AG04450 (cell line): ENCODE results near the gene ADGRA1. TPM values are rescaled to one million over a fixed set of nuclear protein-coding genes. Genes with fewer than 3 reads are reported as not detected.

Source experiments
- CTCF ChIA-PET: fragments of 300-600, 350-600 bp; formaldehyde crosslinking; extraction: SDS; loops from one replicate; lab custom pipeline; 2022; ENCODE audit warnings: antibody characterized with exemption, inconsistent platforms; lab: Charles Lee
- POLR2A ChIA-PET: fragments of 350-600 bp; formaldehyde crosslinking; extraction: SDS; loops from one replicate; lab custom pipeline; 2021; ENCODE audit warnings: antibody characterized with exemption, inconsistent platforms; lab: Yijun Ruan, JAX
- DNase-seq: peaks from one replicate; pipeline ENCODE4 v3.0.0-alpha.2; 2011; ENCODE audit warnings: low read depth, low spot score
- H3K27ac ChIP-seq: one replicate; pipeline ENCODE4 v1.5.1; 2012; ENCODE audit warnings: low read depth, low read length, control low read depth
- H3K27me3 ChIP-seq: one replicate; pipeline ENCODE4 v1.6.0; 2012; ENCODE audit warnings: low read length; ENCODE audit not compliant: control insufficient read depth, insufficient read depth
- H3K4me3 ChIP-seq: 2 replicates; pipeline ENCODE4 v1.5.1; 2011; ENCODE audit warnings: mild to moderate bottlenecking, low read depth, low read length, control low read depth
- H3K9me3 ChIP-seq: 2 replicates; pipeline ENCODE4 v1.5.1; 2012; ENCODE audit warnings: low read length; ENCODE audit not compliant: control insufficient read depth, insufficient read depth
- polyA plus RNA-seq: library from polyadenylated mRNA; depleted of rRNA; stranded (reverse); fragments of >200 nt; gene quantifications from 2 replicates; pipeline ENCODE4 v1.2.3, GENCODE V29; 2011
- TF ChIP-seq, protein P1 (sequence below): IDR thresholded peaks from 2 replicates; pipeline ENCODE4 v1.5.1; 2011; ENCODE audit warnings: low read depth, low read length, control low read depth, inconsistent platforms

ADGRA1 gene
- polyA plus RNA-seq, 1 experiment: not detected

DNA sequence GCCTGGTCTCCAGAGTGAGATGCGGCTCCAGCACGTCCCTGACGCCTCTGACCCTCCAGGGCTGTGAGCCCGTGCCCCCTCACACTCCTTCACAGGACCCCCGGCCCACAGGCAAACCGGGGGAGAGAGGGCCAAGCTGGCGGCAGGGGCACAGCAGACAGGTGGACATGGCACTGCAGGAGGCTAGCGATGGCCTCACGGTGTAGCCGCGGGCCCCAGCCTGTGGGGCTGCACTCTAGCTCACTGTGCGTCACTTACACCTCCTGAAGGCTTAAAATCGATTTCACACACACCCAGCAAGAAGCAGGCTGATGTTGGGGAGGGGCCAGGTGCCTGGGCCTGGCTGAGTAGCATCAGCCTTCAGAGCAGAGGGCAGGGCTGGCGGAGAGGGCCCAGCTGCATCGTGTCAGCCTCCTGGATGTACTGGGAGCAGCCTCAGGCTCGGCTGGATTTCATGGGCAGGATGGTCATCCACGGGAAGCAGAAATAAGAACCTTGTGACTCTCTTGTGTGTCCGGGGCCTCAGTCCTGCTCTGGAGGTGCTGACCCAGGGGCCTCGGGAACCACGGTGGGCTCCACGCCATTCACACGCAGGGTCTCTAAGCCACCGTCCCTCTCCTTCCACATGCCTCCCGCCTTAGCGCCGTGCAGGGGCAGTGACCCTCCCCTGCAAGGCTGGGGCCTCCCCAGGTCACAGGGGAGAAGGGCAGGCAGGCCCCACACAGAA is 52.9 kb downstream of the ADGRA1 start:
- no peak for DNase-seq
- CTCF ChIA-PET: no interaction called here

DNA sequence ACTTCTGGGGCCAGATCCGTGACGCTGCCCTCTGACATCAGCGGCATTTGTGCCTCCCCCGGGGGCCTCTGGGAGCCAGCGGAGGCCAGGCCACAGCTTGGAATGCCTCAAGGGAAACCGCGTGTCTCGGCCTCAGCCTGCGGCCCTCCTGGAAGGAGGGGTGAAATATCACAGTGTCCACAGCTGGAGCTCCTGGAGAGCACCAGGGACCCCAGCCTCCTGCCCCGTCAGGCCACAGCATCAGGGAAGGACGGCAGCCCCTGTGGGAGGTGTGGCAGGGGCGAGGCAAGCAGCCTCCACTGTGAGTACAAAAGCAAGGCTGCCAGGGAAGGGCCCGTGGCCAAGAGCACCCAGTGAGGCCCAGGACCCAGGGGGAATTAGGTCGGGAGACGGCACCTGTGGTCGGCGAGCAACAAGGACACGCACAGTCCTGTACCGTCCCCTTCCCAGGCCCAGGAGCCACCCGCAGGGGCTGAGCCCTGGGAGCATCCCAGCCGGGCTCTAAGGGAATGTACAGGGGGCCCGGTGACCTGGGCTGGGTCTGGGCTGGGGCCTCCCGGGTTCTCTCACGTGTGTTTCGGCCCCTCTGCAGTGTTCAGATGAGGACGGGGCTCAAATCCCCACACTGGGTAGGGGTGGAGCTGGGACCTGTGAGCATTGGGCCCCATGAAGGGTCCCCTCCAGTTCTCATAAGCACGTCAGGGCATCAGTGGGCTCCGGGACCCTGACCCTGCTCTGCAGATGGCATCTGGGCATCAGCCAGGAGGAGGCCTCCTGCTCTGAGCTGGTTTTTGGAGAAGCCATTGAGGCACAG is 53.6 kb downstream of the ADGRA1 start:
- TF ChIP-seq, protein P1, sequence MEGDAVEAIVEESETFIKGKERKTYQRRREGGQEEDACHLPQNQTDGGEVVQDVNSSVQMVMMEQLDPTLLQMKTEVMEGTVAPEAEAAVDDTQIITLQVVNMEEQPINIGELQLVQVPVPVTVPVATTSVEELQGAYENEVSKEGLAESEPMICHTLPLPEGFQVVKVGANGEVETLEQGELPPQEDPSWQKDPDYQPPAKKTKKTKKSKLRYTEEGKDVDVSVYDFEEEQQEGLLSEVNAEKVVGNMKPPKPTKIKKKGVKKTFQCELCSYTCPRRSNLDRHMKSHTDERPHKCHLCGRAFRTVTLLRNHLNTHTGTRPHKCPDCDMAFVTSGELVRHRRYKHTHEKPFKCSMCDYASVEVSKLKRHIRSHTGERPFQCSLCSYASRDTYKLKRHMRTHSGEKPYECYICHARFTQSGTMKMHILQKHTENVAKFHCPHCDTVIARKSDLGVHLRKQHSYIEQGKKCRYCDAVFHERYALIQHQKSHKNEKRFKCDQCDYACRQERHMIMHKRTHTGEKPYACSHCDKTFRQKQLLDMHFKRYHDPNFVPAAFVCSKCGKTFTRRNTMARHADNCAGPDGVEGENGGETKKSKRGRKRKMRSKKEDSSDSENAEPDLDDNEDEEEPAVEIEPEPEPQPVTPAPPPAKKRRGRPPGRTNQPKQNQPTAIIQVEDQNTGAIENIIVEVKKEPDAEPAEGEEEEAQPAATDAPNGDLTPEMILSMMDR: no peak
- ChIA-PET CTCF (no interaction called here), POLR2A (no interaction called here)
- Histone ChIP-seq H3K27me3 (no peaks in the 10 kb centered on the region), H3K4me3 (no peak overlapping the region), H3K9me3 (peaks cover 7% of the 10 kb centered on the region; the same call in 1 of the 2 replicates), H3K27ac (no peak overlapping the region)
- DNase-seq: no peak

More for the DNA sequence above, 52.9 kb downstream of the ADGRA1 start:
- H3K27me3 ChIP-seq: no peaks in the 10 kb centered on the region
- no peak overlapping the region for H3K27ac ChIP-seq
- POLR2A ChIA-PET: no interaction called here
- TF ChIP-seq, protein P1: no peak
- no peak overlapping the region for H3K4me3 ChIP-seq
- H3K9me3 ChIP-seq: peaks cover 7% of the 10 kb centered on the region; the same call in 1 of the 2 replicates

DNA sequence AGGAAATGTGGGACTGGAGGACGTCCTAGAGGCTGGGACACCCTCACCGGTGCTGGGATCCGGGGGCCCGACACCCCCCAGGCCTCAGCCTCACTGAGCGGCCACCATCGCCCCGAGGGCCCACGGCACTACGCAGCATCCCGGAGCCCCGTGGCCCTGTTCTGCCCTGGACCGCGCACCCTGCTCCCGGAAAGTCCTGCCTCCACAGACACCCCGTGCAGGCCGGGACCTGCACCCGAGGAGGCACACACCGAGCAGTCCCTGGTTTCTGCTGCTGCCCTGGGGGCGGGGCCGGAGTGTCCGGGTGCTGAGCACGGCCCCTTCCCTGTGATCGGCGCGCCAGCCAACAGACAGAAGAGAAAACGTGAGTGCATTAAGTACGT is 54.2 kb downstream of the ADGRA1 start:
- CTCF ChIA-PET: no interaction called here
- no peak for DNase-seq
- no peaks in the 10 kb centered on the region for H3K27me3 ChIP-seq

DNA sequence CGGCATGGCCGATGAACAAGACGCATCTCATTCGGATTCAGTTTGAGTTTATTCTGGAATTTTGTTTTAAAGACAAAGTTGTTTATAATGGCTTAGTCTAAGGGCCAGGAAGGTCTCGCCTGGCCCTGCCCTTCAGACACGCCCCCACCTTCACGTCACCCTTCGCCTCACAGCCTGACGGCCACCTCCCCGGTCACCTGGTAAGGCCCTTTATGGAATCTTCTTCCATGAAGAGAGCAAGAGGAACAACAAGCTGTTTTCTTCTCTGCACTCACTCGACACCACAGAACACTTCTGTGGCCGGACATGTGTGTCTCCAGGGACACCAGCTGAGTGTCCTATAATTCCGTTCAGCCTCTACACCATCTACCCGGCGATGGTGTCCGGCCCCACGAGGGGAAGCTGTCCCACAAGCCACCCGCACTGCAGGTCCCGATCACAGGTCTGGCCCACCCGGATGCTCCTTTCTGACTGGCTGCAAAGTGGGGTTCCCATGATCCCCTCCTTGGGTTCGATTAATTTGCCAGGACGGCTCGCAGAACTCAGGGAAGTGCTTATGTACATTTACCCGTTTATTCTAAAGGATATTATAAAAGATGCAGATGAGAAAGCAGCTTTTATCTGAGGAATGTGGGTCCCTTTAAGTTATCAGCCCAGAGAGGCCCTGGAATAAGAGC is 54.9 kb downstream of the ADGRA1 start:
- TF ChIP-seq, protein P1: no peak
- H3K27me3 ChIP-seq: no peaks in the 10 kb centered on the region
- peaks cover 4% of the 10 kb centered on the region; the same call in 1 of the 2 replicates for H3K9me3 ChIP-seq
- no peak for DNase-seq
- H3K27ac ChIP-seq: no peak overlapping the region
- no peak overlapping the region for H3K4me3 ChIP-seq
- POLR2A ChIA-PET: no interaction called here
- CTCF ChIA-PET: interaction anchor here (0.9 to 1.5 kb wide), 6 partner anchors 11 to 239 kb away, joined by 3 to 8 read pairs (median 4); no protein-coding TSS in a partner anchor

More for the DNA sequence above, 54.2 kb downstream of the ADGRA1 start:
- Histone ChIP-seq H3K27ac (no peak overlapping the region), H3K4me3 (no peak overlapping the region), H3K9me3 (peaks cover 7% of the 10 kb centered on the region; the same call in 1 of the 2 replicates)
- TF ChIP-seq, protein P1: no peak
- POLR2A ChIA-PET: no interaction called here
